Fibroblast of lung (primary cell): ENCODE data around the gene PKDCC. TPM values are rescaled to one million over a fixed set of nuclear protein-coding genes. Genes with fewer than 3 reads are reported as not detected.

ENCODE experiments used
- DNase-seq, 2 donors: peaks; one replicate each; pipeline versions ENCODE4 v3.0.0 to v3.0.0-alpha.2; 2010; ENCODE audit warnings: low read depth in 2 of 2
- H2AFZ ChIP-seq: 2 replicates; pipeline ENCODE4 v1.5.1; 2012; ENCODE audit warnings: low read length, control low read depth, inconsistent platforms
- H3K27ac ChIP-seq: 2 replicates; pipeline ENCODE4 v1.5.1; 2011; ENCODE audit warnings: low read length, control low read depth; ENCODE audit not compliant: insufficient read depth
- H3K27me3 ChIP-seq: 2 replicates; pipeline ENCODE4 v1.5.1; 2011; ENCODE audit warnings: mild to moderate bottlenecking, low read length; ENCODE audit not compliant: control insufficient read depth, insufficient read depth
- H3K36me3 ChIP-seq: 2 replicates; pipeline ENCODE4 v1.5.1; 2011; ENCODE audit warnings: low read length; ENCODE audit not compliant: control insufficient read depth, insufficient read depth
- H3K4me1 ChIP-seq: 2 replicates; pipeline ENCODE4 v1.5.1; 2011; ENCODE audit warnings: low read length; ENCODE audit not compliant: control insufficient read depth, insufficient read depth; ENCODE audit errors: extremely low read depth
- H3K4me2 ChIP-seq: 2 replicates; pipeline ENCODE4 v1.5.1; 2011; ENCODE audit warnings: low read length, control low read depth; ENCODE audit not compliant: insufficient read depth; ENCODE audit errors: extremely low read depth
- H3K4me3 ChIP-seq, 4 experiments: fragments of 200-600 bp in 1 of 4; sonication (generic) in 1 of 4; replicated peaks in 1 of 4; 2 replicates each; pipeline ENCODE4 v1.5.1; 2011 to 2016; ENCODE audit warnings: low read length in 4 of 4, low read depth in 3 of 4, mild to moderate bottlenecking in 3 of 4, control low read depth in 2 of 4, inconsistent platforms in 1 of 4, mixed read lengths in 1 of 4; ENCODE audit not compliant: insufficient read depth in 1 of 4; ENCODE audit errors: control extremely low read depth in 1 of 4
- H3K79me2 ChIP-seq: 2 replicates; pipeline ENCODE4 v1.5.1; 2012; ENCODE audit warnings: mild to moderate bottlenecking, low read length, inconsistent platforms; ENCODE audit not compliant: control insufficient read depth, insufficient read depth
- H3K9ac ChIP-seq: 2 replicates; pipeline ENCODE4 v1.5.1; 2011; ENCODE audit warnings: mild to moderate bottlenecking, low read length, control low read depth; ENCODE audit not compliant: insufficient read depth
- H3K9me3 ChIP-seq: 2 replicates; pipeline ENCODE4 v1.5.1; 2012; ENCODE audit warnings: low read depth, low read length; ENCODE audit not compliant: control insufficient read depth, insufficient read depth
- H4K20me1 ChIP-seq: 2 replicates; pipeline ENCODE4 v1.5.1; 2011; ENCODE audit warnings: low read length; ENCODE audit not compliant: control insufficient read depth, insufficient read depth; ENCODE audit errors: extremely low read depth
- EZH2 ChIP-seq: IDR thresholded peaks from 2 replicates; pipeline ENCODE4 v1.5.1; 2012; ENCODE audit warnings: low read length, control low read depth, mild to moderate bottlenecking; ENCODE audit errors: missing control alignments
- polyA plus RNA-seq, 2 donors: library from polyadenylated mRNA; depleted of rRNA in 1 of 2; stranded (reverse) in 1 of 2; unstranded in 1 of 2; fragments of >200 nt; gene quantifications; 2 replicates each; pipeline ENCODE4 v1.2.1, GENCODE V29; 2011 to 2012; ENCODE audit warnings: missing spikeins in 1 of 2
- total RNA-seq: library from RNA; depleted of rRNA; stranded (reverse); fragments of >200 nt; gene quantifications from 2 replicates; pipeline ENCODE4 v1.2.1, GENCODE V29; 2014
- TF ChIP-seq, protein P1 (sequence below), 2 donors: IDR thresholded peaks in 1 of 2; conservative IDR thresholded peaks in 1 of 2; 1 replicate in 1 of 2; 2 replicates in 1 of 2; pipeline ENCODE4 v1.5.1; 2011 to 2012; ENCODE audit warnings: low read length in 2 of 2, control low read depth in 1 of 2, inconsistent platforms in 1 of 2, low read depth in 1 of 2, mild to moderate bottlenecking in 1 of 2

The PKDCC gene
- total and polyA plus RNA-seq, 2 donors (not counting 1 experiment from before 2014, with no cell fraction given): 48.4 to 63.9 TPM

DNA sequence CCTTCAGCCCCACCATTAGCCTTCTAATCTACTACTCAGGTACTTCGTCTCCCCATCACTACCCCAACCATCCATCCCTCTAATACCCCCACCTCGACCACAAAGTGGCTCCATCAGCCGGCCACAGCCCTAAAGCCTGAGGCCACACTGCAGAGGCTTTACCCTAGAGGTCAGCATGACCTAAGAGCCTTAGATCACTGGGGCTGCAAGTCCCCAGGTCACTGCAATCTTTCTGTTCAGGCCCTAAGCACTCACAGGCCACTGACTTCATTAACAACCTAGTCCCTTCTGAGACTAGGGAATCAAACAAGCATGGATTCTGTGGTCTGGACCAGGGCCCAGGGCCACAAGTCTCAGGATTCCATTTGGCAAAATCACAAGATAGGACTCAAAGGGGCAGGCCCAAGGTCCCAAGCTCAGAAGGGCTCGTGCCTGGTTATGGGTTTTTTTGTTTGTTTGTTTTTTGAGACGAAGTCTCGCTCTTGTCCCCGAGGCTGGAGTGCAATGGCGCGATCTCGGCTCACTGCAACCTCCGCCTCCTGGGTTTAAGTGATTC lies 37.0 kb upstream of the PKDCC start:
- TF ChIP-seq, protein P1, sequence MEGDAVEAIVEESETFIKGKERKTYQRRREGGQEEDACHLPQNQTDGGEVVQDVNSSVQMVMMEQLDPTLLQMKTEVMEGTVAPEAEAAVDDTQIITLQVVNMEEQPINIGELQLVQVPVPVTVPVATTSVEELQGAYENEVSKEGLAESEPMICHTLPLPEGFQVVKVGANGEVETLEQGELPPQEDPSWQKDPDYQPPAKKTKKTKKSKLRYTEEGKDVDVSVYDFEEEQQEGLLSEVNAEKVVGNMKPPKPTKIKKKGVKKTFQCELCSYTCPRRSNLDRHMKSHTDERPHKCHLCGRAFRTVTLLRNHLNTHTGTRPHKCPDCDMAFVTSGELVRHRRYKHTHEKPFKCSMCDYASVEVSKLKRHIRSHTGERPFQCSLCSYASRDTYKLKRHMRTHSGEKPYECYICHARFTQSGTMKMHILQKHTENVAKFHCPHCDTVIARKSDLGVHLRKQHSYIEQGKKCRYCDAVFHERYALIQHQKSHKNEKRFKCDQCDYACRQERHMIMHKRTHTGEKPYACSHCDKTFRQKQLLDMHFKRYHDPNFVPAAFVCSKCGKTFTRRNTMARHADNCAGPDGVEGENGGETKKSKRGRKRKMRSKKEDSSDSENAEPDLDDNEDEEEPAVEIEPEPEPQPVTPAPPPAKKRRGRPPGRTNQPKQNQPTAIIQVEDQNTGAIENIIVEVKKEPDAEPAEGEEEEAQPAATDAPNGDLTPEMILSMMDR (conservative IDR thresholded peaks at IDR 0.05 in 1 of 2, IDR thresholded peaks at IDR 0.05 in 1 of 2; ENCODE audit: low read depth in 1 of 2, low read length in 2 of 2): no peak
- no peak for TF ChIP-seq EZH2
- no peak overlapping the region for H2AFZ ChIP-seq
- no peak overlapping the region for H3K27ac ChIP-seq
- H3K9ac ChIP-seq: no peak overlapping the region
- H3K9me3 ChIP-seq: no peaks in the 10 kb centered on the region
- H3K79me2 ChIP-seq: no peaks in the 10 kb centered on the region
- no peaks in the 10 kb centered on the region for H3K36me3 ChIP-seq
- H3K4me3 ChIP-seq: no peak overlapping the region
- no peak overlapping the region for H3K4me2 ChIP-seq
- DNase-seq: peak; percentile 76 to 91
- no peaks in the 10 kb centered on the region for H4K20me1 ChIP-seq
- peaks cover 4% of the 10 kb centered on the region for H3K4me1 ChIP-seq
- no peaks in the 10 kb centered on the region for H3K27me3 ChIP-seq

DNA sequence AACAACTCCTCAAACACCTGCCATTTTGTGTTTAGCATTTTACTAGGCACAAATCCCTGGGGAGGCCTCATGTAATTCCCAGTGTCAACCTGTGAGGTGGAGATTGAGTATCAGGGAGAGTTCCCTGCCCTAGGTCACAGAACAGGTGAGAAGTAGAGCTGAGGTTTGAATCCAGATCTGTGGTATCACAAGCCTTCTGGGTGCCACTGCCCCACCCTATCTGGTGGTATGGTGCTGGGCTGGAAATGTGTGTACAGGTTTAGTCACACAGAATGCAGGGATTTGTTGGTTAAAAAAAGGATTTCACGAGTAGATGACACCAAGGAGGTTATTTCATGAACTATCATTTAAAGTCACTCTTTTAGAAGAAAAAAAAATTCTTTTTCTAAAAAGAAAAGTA lies 35.7 kb upstream of the PKDCC start:
- no peak overlapping the region for H2AFZ ChIP-seq

DNA sequence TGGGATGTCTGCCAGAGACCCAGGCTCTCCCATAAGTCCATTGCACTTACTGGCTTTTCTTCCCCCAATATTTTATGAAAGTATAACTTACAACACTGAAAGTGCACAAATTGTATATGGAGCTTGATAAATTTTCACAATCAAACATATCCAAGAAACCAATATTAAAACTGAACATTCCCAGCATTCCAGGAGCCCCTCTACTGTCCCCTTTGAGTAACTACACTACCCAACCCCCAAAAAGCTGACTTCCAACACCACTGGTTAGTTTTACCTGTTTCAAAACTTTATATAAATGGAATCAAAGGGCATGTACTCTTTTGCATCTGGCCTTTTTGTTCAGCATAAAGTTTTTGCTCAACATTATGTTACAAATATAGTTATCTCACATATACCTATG lies 35.2 kb upstream of the PKDCC start:
- Histone ChIP-seq H4K20me1 (no peaks in the 10 kb centered on the region), H3K9ac (no peak overlapping the region), H3K4me1 (peaks cover 4% of the 10 kb centered on the region), H2AFZ (no peak overlapping the region), H3K9me3 (no peaks in the 10 kb centered on the region), H3K36me3 (no peaks in the 10 kb centered on the region), H3K4me3 (no peak overlapping the region), H3K4me2 (no peak overlapping the region), H3K79me2 (no peaks in the 10 kb centered on the region), H3K27ac (no peak overlapping the region), H3K27me3 (no peaks in the 10 kb centered on the region)
- DNase-seq: no peak
- TF ChIP-seq, protein P1 (conservative IDR thresholded peaks at IDR 0.05 in 1 of 2, IDR thresholded peaks at IDR 0.05 in 1 of 2; ENCODE audit: low read depth in 1 of 2, low read length in 2 of 2): no peak

More for the DNA sequence above, 35.7 kb upstream of the PKDCC start:
- Histone ChIP-seq H4K20me1 (no peaks in the 10 kb centered on the region), H3K79me2 (no peaks in the 10 kb centered on the region), H3K9ac (no peak overlapping the region), H3K27me3 (no peaks in the 10 kb centered on the region), H3K9me3 (no peaks in the 10 kb centered on the region), H3K27ac (no peak overlapping the region), H3K4me1 (peaks cover 4% of the 10 kb centered on the region), H3K4me3 (no peak overlapping the region), H3K4me2 (no peak overlapping the region), H3K36me3 (no peaks in the 10 kb centered on the region)
- TF ChIP-seq, protein P1 (conservative IDR thresholded peaks at IDR 0.05 in 1 of 2, IDR thresholded peaks at IDR 0.05 in 1 of 2; ENCODE audit: low read depth in 1 of 2, low read length in 2 of 2): no peak
- TF ChIP-seq EZH2: no peak
- no peak for DNase-seq
